ENCODE results near the gene KRT27. TPM values are rescaled to one million over a fixed set of nuclear protein-coding genes. Genes with fewer than 3 reads are reported as not detected.

KRT27 gene
- total and polyA plus RNA-seq, 2 experiments from 2014 or later, result not detected

GRCh38 chr17:40813804-40814203, 31.5 kb upstream of the KRT27 start (continued):
- TF ChIP-seq EZH2 (IDR thresholded peaks at IDR 0.05; ENCODE audit: low read depth, unreplicated experiment), result no peak

GRCh38 chr17:40812639-40813038, 30.3 kb upstream of the KRT27 start:
- Histone ChIP-seq H3K27me3 (ENCODE audit: insufficient read depth) (peaks cover 30% of the 10 kb centered on the region; the same call in 1 of the 2 replicates), H3K9me2 (ENCODE audit: insufficient read depth) (no peaks in the 10 kb centered on the region), H3F3A (replicated peaks; ENCODE audit: low read depth) (no peaks in the 10 kb centered on the region), H2AFZ (no peak overlapping the region), H3K27ac (ENCODE audit: low read depth) (no peak overlapping the region), H3K36me3 (ENCODE audit: insufficient read depth) (peaks cover 5% of the 10 kb centered on the region; the same call in 1 of the 2 replicates), H3K4me1 (ENCODE audit: insufficient read depth) (no peaks in the 10 kb centered on the region), H3K4me2 (no peak overlapping the region), H3K4me3 (no peak overlapping the region), H3K79me2 (replicated peaks; ENCODE audit: insufficient read depth) (no peaks in the 10 kb centered on the region), H4K20me1 (replicated peaks; ENCODE audit: insufficient read depth) (no peaks in the 10 kb centered on the region)
- DNase-seq (ENCODE audit: low spot score) (no peak), ATAC-seq (no peak)
- H3K27ac Mint-ChIP-seq, result no peak overlapping the region
- H3K4me1 Mint-ChIP-seq, result no peaks in the 10 kb centered on the region
- H3K36me3 Mint-ChIP-seq (ENCODE audit: low read depth), result peaks cover 8% of the 10 kb centered on the region; the same call in 2 of the 3 replicates
- H3K4me3 Mint-ChIP-seq, result no peak overlapping the region
- no peaks in the 10 kb centered on the region for H3K27me3 Mint-ChIP-seq (ENCODE audit: insufficient read depth, low read depth, poor library complexity)
- H3K9me3 Mint-ChIP-seq, result no peaks in the 10 kb centered on the region; the same call in 2 of the 3 replicates
- TF ChIP-seq ETS1 (IDR thresholded peaks at IDR 0.05) (no peak), JUNB (IDR thresholded peaks at IDR 0.05; ENCODE audit: unreplicated experiment) (no peak), CREB1 (CRISPR knock-in tag; IDR thresholded peaks at IDR 0.05; ENCODE audit: low read depth) (no peak), ZNF462 (CRISPR knock-in tag; IDR thresholded peaks at IDR 0.05) (no peak), ZNF114 (CRISPR knock-in tag; IDR thresholded peaks at IDR 0.05) (no peak), NANOG (IDR thresholded peaks at IDR 0.05; ENCODE audit: borderline replicate concordance) (no peak), CTCF (conservative IDR thresholded peaks at IDR 0.05; ENCODE audit: low read depth in 2 of 2) (no peak), EZH2 (IDR thresholded peaks at IDR 0.05; ENCODE audit: low read depth, unreplicated experiment) (no peak), STAT1 (IDR thresholded peaks at IDR 0.05; ENCODE audit: unreplicated experiment) (no peak), ZNF331 (CRISPR knock-in tag; IDR thresholded peaks at IDR 0.05; ENCODE audit: low read depth) (no peak), POLR2AphosphoS5 (IDR thresholded peaks at IDR 0.05; ENCODE audit: low read depth) (no peak), EZH2phosphoT487 (IDR thresholded peaks at IDR 0.05; ENCODE audit: unreplicated experiment) (no peak)
- TF ChIP-seq, protein P1, sequence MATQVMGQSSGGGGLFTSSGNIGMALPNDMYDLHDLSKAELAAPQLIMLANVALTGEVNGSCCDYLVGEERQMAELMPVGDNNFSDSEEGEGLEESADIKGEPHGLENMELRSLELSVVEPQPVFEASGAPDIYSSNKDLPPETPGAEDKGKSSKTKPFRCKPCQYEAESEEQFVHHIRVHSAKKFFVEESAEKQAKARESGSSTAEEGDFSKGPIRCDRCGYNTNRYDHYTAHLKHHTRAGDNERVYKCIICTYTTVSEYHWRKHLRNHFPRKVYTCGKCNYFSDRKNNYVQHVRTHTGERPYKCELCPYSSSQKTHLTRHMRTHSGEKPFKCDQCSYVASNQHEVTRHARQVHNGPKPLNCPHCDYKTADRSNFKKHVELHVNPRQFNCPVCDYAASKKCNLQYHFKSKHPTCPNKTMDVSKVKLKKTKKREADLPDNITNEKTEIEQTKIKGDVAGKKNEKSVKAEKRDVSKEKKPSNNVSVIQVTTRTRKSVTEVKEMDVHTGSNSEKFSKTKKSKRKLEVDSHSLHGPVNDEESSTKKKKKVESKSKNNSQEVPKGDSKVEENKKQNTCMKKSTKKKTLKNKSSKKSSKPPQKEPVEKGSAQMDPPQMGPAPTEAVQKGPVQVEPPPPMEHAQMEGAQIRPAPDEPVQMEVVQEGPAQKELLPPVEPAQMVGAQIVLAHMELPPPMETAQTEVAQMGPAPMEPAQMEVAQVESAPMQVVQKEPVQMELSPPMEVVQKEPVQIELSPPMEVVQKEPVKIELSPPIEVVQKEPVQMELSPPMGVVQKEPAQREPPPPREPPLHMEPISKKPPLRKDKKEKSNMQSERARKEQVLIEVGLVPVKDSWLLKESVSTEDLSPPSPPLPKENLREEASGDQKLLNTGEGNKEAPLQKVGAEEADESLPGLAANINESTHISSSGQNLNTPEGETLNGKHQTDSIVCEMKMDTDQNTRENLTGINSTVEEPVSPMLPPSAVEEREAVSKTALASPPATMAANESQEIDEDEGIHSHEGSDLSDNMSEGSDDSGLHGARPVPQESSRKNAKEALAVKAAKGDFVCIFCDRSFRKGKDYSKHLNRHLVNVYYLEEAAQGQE (IDR thresholded peaks at IDR 0.05; ENCODE audit: unreplicated experiment), result no peak
